ENCODE results near the gene RNF144B.

Gene RNF144B

DNA sequence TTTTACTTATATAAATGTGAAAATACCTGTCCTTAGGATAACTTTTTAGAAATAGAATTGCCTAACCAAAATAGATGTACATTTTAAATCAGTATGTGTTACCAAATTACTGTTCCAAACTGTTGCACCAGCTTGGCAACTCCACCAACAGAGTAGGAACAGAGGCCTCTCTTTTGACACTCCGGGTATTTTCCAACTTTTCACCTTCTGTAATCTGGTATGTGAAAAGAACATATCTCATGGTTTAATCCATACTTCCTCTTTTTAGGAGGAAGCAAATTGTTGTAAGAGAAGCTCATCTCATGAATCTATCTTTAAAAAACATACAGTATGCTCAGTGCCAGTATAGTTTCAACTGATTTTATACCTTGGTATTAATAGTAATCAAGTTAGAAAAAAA, 24.9 kb downstream of the RNF144B start:
- DNase-seq: no peak

DNA sequence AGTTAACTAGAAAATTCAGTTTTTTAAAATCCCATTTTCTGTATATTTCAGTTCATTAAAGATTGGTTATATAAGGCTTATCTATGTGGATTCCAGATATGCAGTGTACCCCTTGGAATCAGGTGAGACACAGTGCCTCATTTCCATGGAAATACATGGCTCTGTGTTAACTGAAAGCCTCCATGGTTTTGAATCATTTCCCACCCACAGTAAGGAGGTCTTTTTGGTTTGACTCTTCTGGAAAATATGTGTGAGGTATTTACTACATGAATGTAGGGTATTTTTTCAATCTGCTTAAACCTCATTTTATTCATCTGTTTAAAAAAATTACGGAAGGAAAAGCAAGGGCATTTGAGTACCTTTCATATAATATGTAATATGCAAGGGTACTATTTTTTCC, 25.5 kb downstream of the RNF144B start:
- DNase-seq: no peak

DNA sequence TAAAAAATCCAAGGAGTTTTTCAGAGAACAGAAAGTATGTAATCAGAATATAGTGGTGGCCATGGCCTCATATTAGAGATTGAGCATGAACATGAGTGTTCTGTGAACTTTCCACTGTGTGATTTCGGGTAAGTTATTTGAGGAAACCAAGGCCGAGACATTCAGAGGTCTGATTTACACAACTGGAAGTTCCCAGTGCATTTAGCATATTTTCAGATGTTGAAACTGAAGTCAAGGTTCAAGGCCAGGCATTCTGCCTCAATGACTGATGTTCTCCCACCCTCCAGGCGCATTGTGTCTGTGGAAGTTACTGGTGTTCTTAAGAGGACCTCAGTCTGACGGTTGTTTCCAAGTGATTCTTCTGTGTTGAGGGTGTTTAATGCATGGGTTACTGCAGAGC, 26.2 kb downstream of the RNF144B start:
- no peak for DNase-seq

DNA sequence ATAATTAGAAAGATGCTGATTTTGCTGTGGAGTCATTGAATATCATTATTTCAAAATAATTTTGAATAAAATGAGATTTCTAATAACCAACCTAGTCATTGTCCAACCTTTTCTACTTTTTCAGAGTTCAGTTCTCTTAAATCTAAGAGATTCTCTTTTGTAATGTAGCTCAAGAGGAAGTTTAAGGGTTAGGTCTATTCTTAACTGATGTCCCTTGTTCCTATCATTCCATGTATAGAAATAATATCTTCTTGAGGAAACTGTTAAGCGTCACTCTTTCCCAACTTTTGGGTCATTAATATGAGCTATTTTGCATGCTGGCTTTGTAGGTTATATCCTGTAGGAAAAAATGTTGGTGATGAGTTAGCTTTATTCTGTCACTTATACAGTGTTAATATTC, 27.0 kb downstream of the RNF144B start:
- no peak for DNase-seq

- DNase-seq: no peak
Observed at GRCh38 chr6:18415207-18415606, 28.1 kb downstream of the RNF144B start.

GRCh38 chr6:18415671-18416340, 28.7 kb downstream of the RNF144B start:
- DNase-seq: no peak

DNA sequence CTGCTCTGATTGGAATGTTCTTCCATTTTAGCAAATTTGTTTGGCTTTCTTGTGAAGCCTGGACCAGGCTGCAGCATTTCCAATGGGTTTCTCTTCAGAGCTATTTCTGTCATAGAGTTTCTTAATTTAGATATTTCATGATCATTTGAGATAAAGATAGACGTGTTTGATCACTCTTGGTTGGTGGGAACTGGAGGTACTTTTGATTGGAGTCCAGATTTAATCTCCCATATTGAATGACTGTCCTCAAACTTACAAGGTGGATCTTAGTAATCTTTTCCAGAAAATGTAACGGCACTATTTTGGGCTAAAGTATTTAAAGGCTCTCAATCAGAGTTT, 29.2 kb downstream of the RNF144B start:
- no peak for DNase-seq

GRCh38 chr6:18420328-18420727, 33.2 kb downstream of the RNF144B start:
- DNase-seq: no peak

GRCh38 chr6:18422136-18422535, 35.0 kb downstream of the RNF144B start:
- no peak for DNase-seq

DNA sequence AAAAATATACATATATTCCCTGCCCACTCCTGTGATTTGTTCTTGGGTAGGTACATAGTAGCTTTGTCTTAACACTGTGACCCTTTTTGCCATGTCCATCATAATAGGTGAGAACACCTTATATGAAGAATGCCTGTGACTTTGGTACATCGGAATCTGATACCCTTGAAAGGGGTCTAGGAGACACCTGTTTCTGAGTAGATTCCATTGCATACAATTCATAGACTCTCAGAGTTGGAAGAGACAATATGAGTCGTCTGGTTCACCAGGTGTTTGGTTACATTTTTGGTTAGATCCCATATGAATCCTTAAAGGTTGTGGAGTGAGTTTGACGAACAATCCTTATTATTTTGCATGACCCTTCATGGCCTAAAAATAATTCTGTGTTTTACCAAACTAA, 36.3 kb downstream of the RNF144B start:
- no peak for DNase-seq

GRCh38 chr6:18424201-18424600, 37.1 kb downstream of the RNF144B start:
- DNase-seq: no peak

- DNase-seq: no peak
Observed at GRCh38 chr6:18425218-18425617, 38.1 kb downstream of the RNF144B start.

GRCh38 chr6:18427296-18427695, 40.1 kb downstream of the RNF144B start:
- DNase-seq: no peak

DNA sequence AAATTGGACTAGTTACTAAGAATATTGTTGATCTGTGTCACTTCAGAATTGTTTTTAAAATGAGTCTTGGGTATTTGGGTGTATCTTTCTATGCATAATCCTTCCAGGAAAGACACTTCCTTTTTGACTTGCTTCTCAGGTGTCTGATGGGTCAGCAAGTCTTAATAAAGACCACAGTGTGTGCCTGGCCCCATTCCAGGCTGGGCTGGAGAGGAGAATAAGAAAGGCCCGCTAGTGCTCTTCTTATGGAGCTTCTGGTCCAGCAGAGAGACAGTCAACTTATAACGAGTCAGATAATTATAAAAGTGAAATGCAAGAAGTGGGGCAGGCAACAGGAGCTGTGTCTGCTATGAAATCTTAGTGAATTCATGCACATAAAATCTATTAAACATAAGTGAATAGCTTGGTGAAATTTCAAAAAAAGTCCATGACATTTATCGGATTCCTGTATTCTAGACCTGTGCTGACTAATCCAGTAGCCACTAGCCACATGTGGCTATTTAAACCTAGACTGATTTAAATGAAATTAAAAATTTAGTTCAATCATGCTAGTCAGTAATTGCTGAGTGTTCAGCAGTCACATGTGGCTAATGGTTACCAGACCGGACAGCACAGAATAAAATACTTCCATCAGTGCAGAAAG, 42.6 kb downstream of the RNF144B start:
- no peak for DNase-seq

DNA sequence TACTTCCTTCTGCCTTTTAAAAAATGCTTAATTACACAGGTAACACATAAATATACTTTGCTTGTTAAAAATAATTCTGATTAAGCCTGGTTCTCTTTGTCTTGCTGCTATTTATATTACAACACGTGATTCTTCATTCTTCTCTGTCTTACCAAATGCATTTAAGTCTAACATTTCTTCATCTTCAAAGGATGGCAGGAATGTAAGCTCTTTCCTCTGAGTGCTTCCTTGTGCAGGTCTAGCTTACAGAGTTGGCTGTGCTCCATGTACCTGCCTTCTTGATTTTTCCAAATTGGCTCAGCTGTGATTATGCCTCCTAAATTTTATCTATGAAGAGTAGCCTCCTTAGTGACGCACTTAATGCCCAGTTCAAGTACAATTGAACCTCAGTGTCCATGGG, 44.4 kb downstream of the RNF144B start:
- no peak for DNase-seq

DNA sequence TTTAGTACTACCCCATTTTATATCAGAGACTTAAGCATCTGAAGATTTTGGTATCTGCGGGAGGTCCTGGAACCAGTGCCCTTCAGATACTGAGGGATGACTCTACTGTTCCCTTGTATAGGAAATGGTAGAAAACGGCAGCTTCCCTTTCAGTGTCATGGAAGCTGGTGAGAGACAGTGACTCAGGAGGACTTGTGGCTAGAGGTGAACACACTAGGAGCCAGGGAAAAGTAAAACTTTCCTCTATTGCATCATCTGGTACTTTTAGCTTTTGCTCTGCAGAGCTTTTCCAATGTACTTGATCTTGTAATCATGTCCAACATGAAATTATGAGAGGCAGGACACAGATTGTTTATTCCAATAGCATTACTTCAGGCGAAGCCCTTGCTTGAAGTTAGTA, 45.0 kb downstream of the RNF144B start:
- no peak for DNase-seq

GRCh38 chr6:18432619-18433018, 45.5 kb downstream of the RNF144B start:
- no peak for DNase-seq

- DNase-seq: no peak
Observed at GRCh38 chr6:18433059-18433458, 45.9 kb downstream of the RNF144B start.

- DNase-seq: no peak
Observed at GRCh38 chr6:18436341-18436740, 49.2 kb downstream of the RNF144B start.

DNA sequence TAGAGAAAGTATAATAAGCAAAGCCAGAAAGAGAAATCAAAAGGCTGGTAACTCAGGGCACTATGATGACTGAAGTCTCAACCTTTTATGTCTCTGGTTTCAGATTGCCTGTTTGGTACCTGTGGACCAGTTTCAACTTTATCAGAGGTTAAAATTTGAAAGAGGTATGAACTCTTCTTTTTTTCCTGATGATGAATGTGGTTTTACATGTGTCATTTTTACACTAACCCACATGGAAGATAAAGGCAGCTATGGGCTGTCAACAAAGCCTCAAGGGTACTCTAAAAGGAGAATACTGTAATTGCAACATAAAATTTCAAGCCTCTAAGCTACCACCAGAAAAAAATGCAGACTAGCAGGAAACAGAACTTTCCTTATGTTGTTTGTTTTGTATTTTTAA, 52.4 kb downstream of the RNF144B start:
- DNase-seq: peak; percentile 2

GRCh38 chr6:18441251-18441979, 54.3 kb downstream of the RNF144B start:
- no peak for DNase-seq

DNA sequence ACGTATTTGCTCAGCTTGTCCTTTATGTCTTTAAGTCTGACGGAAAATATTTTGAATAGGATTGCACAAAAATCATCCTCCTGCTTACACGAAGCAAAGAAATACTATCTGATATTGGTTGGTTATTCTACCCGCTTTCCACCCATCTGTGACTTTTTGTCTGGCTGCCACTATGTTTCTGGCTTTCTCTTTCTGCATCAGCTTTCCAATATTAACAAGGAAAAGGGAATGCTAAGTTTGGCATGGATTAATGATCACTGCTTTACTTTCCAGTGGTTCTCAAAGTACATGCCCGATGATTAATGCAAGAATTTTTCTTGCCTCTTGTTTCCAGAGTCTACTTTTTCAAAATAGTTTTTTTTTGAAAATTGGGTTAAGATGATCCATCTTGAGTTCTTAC, 57.0 kb downstream of the RNF144B start:
- no peak for DNase-seq

- DNase-seq: no peak
Observed at GRCh38 chr6:18445228-18445627, 58.1 kb downstream of the RNF144B start.

GRCh38 chr6:18446771-18447170, 59.6 kb downstream of the RNF144B start:
- no peak for DNase-seq

- DNase-seq: no peak
Observed at GRCh38 chr6:18447552-18447951, 60.4 kb downstream of the RNF144B start.

Data from activated CD4-positive, alpha-beta T cell treated with anti-CD3 and anti-CD28 coated beads, Interleukin-2, Interleukin-6, amounts not matched to agents 100 ng/mL and 50 ng/mL, durations not matched to agents 16 hours and 8 hours (primary cell).